Epithelial cell of esophagus (primary cell): ENCODE results near the gene DYNLT1.
"Not testable (repeated sequence)": the region's sequence is repeated elsewhere in the genome, so short reads cannot be mapped to it uniquely, and the experiment has no call there.

ENCODE experiments used
- DNase-seq: peaks from one replicate; pipeline ENCODE4 v3.0.0; 2010; ENCODE audit warnings: low read depth
- H3K4me3 ChIP-seq: 2 replicates; pipeline ENCODE4 v1.5.1; 2011; ENCODE audit warnings: mild to moderate bottlenecking, low read length, control low read depth
- TF ChIP-seq, protein P1 (sequence below): IDR thresholded peaks from 2 replicates; pipeline ENCODE4 v1.5.1; 2011; ENCODE audit warnings: low read depth, mild to moderate bottlenecking, low read length, control low read depth, inconsistent platforms; ENCODE audit not compliant: insufficient read depth; ENCODE audit errors: missing control alignments

DYNLT1 gene

DNA sequence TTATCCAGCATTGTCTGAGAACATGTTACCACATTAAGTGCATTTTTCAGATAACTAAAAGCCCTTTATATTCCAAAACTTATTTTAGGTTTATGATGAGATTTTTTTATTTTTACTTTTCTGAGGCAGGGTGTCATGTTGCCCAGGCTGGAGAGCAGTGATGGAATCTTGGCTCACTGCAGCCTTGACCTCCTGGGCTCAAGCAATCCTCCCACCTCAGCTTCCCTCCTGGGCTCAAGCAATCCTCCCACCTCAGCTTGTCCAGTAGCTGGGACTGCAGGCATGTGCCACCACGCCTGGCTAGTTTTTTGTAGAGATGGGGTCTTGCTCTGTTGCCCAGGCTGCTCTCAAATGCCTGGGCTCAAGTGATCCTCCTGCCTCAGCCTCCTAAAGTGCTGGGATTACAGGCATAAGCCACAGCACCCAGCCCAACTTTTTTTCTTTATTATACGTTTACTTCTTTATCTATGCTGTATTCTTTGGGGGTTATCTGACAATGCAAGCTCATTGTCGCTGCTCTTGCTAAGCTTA, 6.2 kb downstream of the DYNLT1 start:
- H3K4me3 ChIP-seq, result no peak overlapping the region
- no peak for DNase-seq

DNA sequence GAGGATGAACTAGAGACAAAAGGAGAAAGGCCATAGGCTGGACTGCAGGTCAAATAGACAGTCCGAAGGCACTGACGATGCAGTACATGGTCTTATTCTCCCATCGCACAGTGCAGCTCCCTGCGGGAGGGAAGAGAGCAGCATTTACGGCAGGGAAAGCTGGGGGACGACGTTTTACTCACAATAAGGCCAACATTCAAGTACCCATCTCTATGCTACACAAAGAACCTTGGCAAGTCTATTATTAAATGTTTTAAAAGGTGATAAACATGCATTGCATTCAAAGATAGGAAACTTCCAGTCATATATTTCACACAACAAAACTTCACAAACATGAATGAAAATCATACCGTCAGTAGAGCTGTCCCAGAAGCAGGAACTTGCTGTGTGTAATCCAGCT, 7.8 kb downstream of the DYNLT1 start:
- DNase-seq, result no peak
- TF ChIP-seq, protein P1, sequence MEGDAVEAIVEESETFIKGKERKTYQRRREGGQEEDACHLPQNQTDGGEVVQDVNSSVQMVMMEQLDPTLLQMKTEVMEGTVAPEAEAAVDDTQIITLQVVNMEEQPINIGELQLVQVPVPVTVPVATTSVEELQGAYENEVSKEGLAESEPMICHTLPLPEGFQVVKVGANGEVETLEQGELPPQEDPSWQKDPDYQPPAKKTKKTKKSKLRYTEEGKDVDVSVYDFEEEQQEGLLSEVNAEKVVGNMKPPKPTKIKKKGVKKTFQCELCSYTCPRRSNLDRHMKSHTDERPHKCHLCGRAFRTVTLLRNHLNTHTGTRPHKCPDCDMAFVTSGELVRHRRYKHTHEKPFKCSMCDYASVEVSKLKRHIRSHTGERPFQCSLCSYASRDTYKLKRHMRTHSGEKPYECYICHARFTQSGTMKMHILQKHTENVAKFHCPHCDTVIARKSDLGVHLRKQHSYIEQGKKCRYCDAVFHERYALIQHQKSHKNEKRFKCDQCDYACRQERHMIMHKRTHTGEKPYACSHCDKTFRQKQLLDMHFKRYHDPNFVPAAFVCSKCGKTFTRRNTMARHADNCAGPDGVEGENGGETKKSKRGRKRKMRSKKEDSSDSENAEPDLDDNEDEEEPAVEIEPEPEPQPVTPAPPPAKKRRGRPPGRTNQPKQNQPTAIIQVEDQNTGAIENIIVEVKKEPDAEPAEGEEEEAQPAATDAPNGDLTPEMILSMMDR, result no peak
- H3K4me3 ChIP-seq, result no peak overlapping the region

More for the DNA sequence above, 6.2 kb downstream of the DYNLT1 start:
- TF ChIP-seq, protein P1, result no peak

DNA sequence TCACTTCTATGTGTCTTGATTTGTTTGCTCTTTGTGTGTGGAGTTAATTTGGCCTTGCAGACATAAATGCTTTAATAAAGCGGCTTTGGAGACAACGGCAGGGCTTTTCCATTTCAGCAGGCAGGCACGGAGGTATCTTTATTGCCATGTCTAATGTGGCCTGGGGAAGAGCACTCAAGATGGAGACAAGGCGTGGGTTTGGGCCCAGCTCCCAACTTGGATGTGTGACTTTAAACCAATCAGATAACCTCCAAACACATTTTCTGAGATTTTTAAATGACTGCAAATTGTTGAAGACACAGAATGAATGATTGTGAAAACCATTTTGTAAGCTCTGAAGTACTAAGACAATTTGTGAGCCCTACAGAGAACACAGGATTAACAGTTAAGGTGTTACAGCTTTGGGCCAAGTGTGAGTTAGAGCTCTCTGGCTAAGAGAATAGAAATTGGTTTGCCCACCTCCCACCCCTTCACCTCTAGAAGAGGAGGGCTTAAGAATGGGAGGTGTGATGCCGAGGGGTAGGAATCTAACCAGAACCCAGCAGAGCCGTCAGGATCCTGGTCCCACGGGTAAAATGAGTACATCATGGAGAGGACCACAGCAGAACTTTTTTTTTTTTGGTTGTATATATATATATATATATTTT, 9.0 kb downstream of the DYNLT1 start:
- TF ChIP-seq, protein P1, result no peak
- no peak for DNase-seq
- H3K4me3 ChIP-seq, result no peak overlapping the region

DNA sequence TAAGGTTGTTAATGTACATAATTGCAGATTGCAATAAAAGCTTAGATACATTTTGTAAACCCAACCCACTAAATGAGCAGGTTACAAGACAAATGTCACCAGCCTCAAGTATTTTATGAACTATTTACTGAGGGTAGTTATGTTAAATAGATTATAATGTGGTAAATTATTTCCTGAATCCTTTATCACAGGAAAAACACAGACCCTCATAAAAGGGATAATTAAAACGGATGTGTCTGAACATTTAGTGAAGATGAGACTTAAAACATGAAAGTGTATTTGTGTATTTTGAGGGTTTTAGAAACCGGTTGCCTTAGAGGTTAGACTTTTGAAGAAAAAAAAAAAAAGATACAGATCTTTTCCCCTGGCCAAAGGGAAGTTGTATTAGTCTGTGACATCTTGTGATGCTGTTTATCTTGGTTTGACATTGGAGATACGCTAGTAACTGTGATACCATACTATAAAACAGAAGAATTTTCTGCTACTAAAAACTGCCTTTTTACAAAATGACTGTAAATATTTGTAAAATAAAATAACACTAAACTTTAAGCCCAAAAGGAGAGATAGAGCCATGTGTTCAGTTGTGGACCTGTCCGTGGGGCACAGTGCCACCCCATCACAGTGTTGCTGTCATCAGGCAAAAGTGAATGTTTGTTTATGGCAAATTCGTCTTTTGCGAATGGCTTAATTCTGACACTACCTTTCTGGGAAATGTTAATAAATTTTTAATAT, 9.7 kb downstream of the DYNLT1 start:
- no peak overlapping the region for H3K4me3 ChIP-seq
- TF ChIP-seq, protein P1, result no peak
- no peak for DNase-seq

DNA sequence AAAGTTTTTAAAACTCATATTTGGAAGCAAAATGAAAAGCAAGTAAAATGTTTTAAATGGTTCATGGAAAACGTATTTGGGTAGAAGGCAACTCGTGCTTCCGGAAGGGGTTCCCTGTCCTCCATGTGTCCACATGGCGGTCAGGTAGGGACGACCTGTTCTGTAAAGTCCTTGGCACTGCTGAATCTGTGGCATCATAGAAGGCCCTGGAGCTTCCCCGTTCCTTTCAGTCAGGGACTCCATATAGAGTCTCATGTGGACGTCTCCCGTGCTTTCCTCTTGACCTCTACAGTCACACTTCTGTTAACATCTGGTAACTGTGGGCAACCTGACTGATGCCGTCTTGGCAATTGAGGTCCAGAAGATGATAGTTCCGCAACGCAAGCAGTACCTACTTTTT, 11.4 kb downstream of the DYNLT1 start:
- H3K4me3 ChIP-seq, result no peak overlapping the region
- DNase-seq, result no peak
- TF ChIP-seq, protein P1, result no peak

DNA sequence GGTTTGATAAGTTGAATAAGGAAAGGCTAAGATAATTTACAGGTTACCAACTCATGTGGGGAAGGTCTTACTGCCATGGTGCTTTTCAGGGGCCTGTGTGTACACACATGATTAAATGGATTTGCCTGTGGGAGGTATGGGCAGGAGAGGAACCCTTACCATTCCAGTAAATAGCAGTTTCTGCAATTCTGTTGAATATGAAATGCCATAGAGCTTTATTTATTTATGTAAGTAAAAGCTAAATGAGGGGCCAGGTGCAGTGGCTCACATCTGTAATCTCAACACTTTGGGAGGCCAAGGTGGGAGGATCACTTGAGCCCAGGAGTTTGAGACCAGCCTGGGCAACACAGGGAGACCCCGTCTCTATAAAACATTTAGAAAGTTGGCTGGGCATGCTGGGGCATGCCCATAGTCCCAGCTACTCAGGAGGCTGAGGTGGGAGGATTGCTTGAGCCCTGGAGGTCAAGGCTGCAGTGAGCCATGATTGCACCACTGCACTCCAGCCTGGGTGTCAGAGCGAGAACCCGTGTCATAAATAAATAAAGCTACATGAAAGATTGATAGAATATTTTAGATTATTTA, 11.9 kb downstream of the DYNLT1 start:
- H3K4me3 ChIP-seq, DNase-seq: not testable (repeated sequence)
